Upper lobe of left lung (tissue), 6 donors: ENCODE data around the gene MDFI. TPM values are rescaled to one million over a fixed set of nuclear protein-coding genes. Genes with fewer than 3 reads are reported as not detected.

ENCODE experiments used
- ATAC-seq, 2 donors: fragments of 200-7000 bp; cut with Tn5 transposase; one replicate each; pipeline ENCODE4 v1.9.1; 2022; ENCODE audit warnings: mild to moderate bottlenecking in 2 of 2, moderate library complexity in 2 of 2; ENCODE audit not compliant: low FRiP score in 2 of 2
- DNase-seq, 2 donors: peaks; one replicate each; pipeline ENCODE4 v3.0.0-alpha.2; 2019 to 2020
- H3K27ac ChIP-seq, 4 donors: fragments of 200-600 bp; sonication (generic); one replicate each; pipeline ENCODE4 v1.5.1; 2016 to 2019
- H3K27me3 ChIP-seq, 4 donors: fragments of 200-600 bp; sonication (generic); one replicate each; pipeline ENCODE4 v1.5.1; 2017 to 2019
- H3K36me3 ChIP-seq, 4 donors: fragments of 200-600 bp; sonication (generic); one replicate each; pipeline ENCODE4 v1.5.1; 2016 to 2019
- H3K4me1 ChIP-seq, 4 donors: fragments of 200-600 bp; sonication (generic); one replicate each; pipeline ENCODE4 v1.5.1; 2018 to 2019
- H3K4me3 ChIP-seq, 4 donors: fragments of 200-600 bp; sonication (generic); one replicate each; pipeline ENCODE4 v1.5.1; 2017 to 2019; ENCODE audit warnings: mild to moderate bottlenecking in 2 of 4, moderate library complexity in 1 of 4
- H3K9me3 ChIP-seq, 4 donors: fragments of 200-600 bp; sonication (generic); one replicate each; pipeline ENCODE4 v1.5.1; 2018 to 2019
- CTCF ChIP-seq, 6 experiments: fragments of 450-650 bp in 4 of 6; fragments of 200-600 bp in 2 of 6; sonication (generic) in 2 of 6; IDR thresholded peaks; one replicate each; pipeline ENCODE4 v1.5.1; 2016 to 2019; ENCODE audit warnings: antibody characterized with exemption in 6 of 6
- EP300 ChIP-seq, 4 donors: sonication (generic); formaldehyde crosslinking; IDR thresholded peaks; one replicate each; pipeline ENCODE4 v1.5.1; 2017; ENCODE audit warnings: antibody characterized with exemption in 4 of 4, control low read depth in 2 of 4
- POLR2A ChIP-seq, 4 donors: fragments of 450-650 bp; IDR thresholded peaks; one replicate each; pipeline ENCODE4 v1.5.1; 2016 to 2017; ENCODE audit warnings: antibody characterized with exemption in 4 of 4, mild to moderate bottlenecking in 2 of 4
- POLR2AphosphoS5 ChIP-seq, 2 donors: sonication (generic); formaldehyde crosslinking; IDR thresholded peaks; one replicate each; pipeline ENCODE4 v1.5.1; 2017; ENCODE audit warnings: antibody characterized with exemption in 2 of 2
- WGBS, 2 donors: methylation state at CpG; one replicate each; pipeline ENCODE4 v1.1.5; 2017 to 2018; 5-methylcytosine and 5-hydroxymethylcytosine counted together
- total RNA-seq, 6 donors: library from RNA; depleted of rRNA in 4 of 6; stranded (reverse); fragments of >200 nt in 4 of 6; gene quantifications; one replicate each; pipeline versions ENCODE4 v1.1.0 to v1.2.1, GENCODE V29; 2016 to 2021
- donor health status: DM: no; HTN: no; CAD: no; lungs with moderate emphysema.
- donor health status: DM: no; HTN: yes; CAD: no; lungs with severe emphysema.

The MDFI gene
- total RNA-seq, result 10 to 100 TPM in 2 of 6 donors, 1 to 10 TPM in 4; 4.9 to 23.4 (median 8.0) TPM

GRCh38 chr6:41638002-41638934 is at the start of gene MDFI:
Gene MDFI (plus strand): TSS chr6:41638468. CDS start chr6:41638750, 282 bp downstream.
- peak within 1 kb of the TSS; percentile 60 to 80 (median 72) for H3K27ac ChIP-seq

GRCh38 chr6:41589223-41589622 is 49.0 kb upstream of the MDFI start:
- Histone ChIP-seq H3K9me3 (no peaks in the 10 kb centered on the region), H3K4me3 (no peak overlapping the region), H3K27me3 (no peaks in the 10 kb centered on the region), H3K4me1 (no peaks in the 10 kb centered on the region), H3K36me3 (peaks cover 8 to 58% (median 38%) of the 10 kb centered on the region in 4 donors), H3K27ac (no peak overlapping the region)
- DNase-seq (no peak), ATAC-seq (no peak)
- 83 to 88% methylated on average over 2 to 4 of the region's 4 CpGs for WGBS, 2 donors
- TF ChIP-seq EP300 (IDR thresholded peaks at IDR 0.05) (no peak), CTCF (IDR thresholded peaks at IDR 0.05) (no peak), POLR2AphosphoS5 (IDR thresholded peaks at IDR 0.05) (no peak), POLR2A (IDR thresholded peaks at IDR 0.05) (no peak)

More at GRCh38 chr6:41638002-41638934, at the start of gene MDFI:
- WGBS, 2 donors, result 2% methylated on average over 29 to 59 of the region's 86 CpGs
- peaks cover 0 to 23% (median 14%) of the 10 kb centered on the region in 4 donors for H3K27me3 ChIP-seq
- H3K36me3 ChIP-seq, result no peaks in the 10 kb centered on the region
- DNase-seq (peak in 1 of 2 donors; percentile 86), ATAC-seq (peak in 1 of 2 donors; percentile 43)
- peaks cover 30 to 44% (median 36%) of the 10 kb centered on the region in 4 donors for H3K4me1 ChIP-seq
- no peak for TF ChIP-seq POLR2AphosphoS5 (IDR thresholded peaks at IDR 0.05)
- TF ChIP-seq CTCF (IDR thresholded peaks at IDR 0.05), result no peak
- TF ChIP-seq EP300 (IDR thresholded peaks at IDR 0.05), result no peak
- no peak for TF ChIP-seq POLR2A (IDR thresholded peaks at IDR 0.05)
- H3K4me3 ChIP-seq, result peak within 1 kb of the TSS; percentile 38 to 61 (median 43)
- no peaks in the 10 kb centered on the region for H3K9me3 ChIP-seq

- DNase-seq (no peak), ATAC-seq (no peak)
- no peak overlapping the region for H3K4me3 ChIP-seq
- no peaks in the 10 kb centered on the region for H3K4me1 ChIP-seq
- H3K27me3 ChIP-seq, result no peaks in the 10 kb centered on the region
- no peaks in the 10 kb centered on the region for H3K9me3 ChIP-seq
- H3K27ac ChIP-seq, result no peak overlapping the region
- no peak for TF ChIP-seq POLR2AphosphoS5 (IDR thresholded peaks at IDR 0.05)
- no peak for TF ChIP-seq CTCF (IDR thresholded peaks at IDR 0.05)
- no peak for TF ChIP-seq POLR2A (IDR thresholded peaks at IDR 0.05)
- TF ChIP-seq EP300 (IDR thresholded peaks at IDR 0.05), result no peak
- H3K36me3 ChIP-seq, result peaks cover 8 to 59% (median 39%) of the 10 kb centered on the region in 4 donors
- WGBS, 2 donors, result 91 to 93% methylated on average over 24 to 36 of the region's 39 CpGs
Observed at GRCh38 chr6:41589636-41590622, 48.3 kb upstream of the MDFI start.

- no peak overlapping the region for H3K27ac ChIP-seq
Observed at GRCh38 chr6:41591122-41591521, 47.1 kb upstream of the MDFI start.

More at GRCh38 chr6:41591122-41591521, 47.1 kb upstream of the MDFI start:
- H3K4me3 ChIP-seq, result no peak overlapping the region
- TF ChIP-seq POLR2AphosphoS5 (IDR thresholded peaks at IDR 0.05), result no peak
- TF ChIP-seq POLR2A (IDR thresholded peaks at IDR 0.05), result no peak
- no peak for TF ChIP-seq EP300 (IDR thresholded peaks at IDR 0.05)
- TF ChIP-seq CTCF (IDR thresholded peaks at IDR 0.05), result no peak
- no peaks in the 10 kb centered on the region for H3K4me1 ChIP-seq
- peaks cover 8 to 63% (median 45%) of the 10 kb centered on the region in 4 donors for H3K36me3 ChIP-seq
- DNase-seq (no peak), ATAC-seq (no peak)
- H3K9me3 ChIP-seq, result no peaks in the 10 kb centered on the region
- H3K27me3 ChIP-seq, result no peaks in the 10 kb centered on the region
- WGBS, 2 donors, result 90% methylated on average over 6 of the region's 6 CpGs; no CpG with 5 or more reads in 1 of the 2 donors
